Measurements from ENCODE around the gene GLT8D1. TPM values are rescaled to one million over a fixed set of nuclear protein-coding genes. Genes with fewer than 3 reads are reported as not detected.

The GLT8D1 gene
- total and polyA plus RNA-seq, 2 donors (not counting 1 experiment from before 2014, with no cell fraction given): 116 to 160 TPM

GRCh38 chr3:52715714-52716305 lies 10.2 kb upstream of the GLT8D1 start:
- Histone ChIP-seq H3K9me3 (ENCODE audit: control insufficient read depth, insufficient read depth, low read depth, low read length) (no peaks in the 10 kb centered on the region), H3K9ac (ENCODE audit: insufficient read depth, low read length) (no peak overlapping the region), H3K4me1 (ENCODE audit: control insufficient read depth, extremely low read depth, insufficient read depth, low read length) (no peaks in the 10 kb centered on the region), H4K20me1 (ENCODE audit: control insufficient read depth, extremely low read depth, insufficient read depth, low read length) (no peaks in the 10 kb centered on the region), H3K4me3 (replicated peaks in 1 of 4; ENCODE audit: control extremely low read depth in 1 of 4, insufficient read depth in 1 of 4, low read depth in 3 of 4, low read length in 4 of 4) (no peak overlapping the region), H3K27me3 (ENCODE audit: control insufficient read depth, insufficient read depth, low read length) (no peaks in the 10 kb centered on the region), H3K79me2 (ENCODE audit: control insufficient read depth, insufficient read depth, low read length) (no peaks in the 10 kb centered on the region), H3K36me3 (ENCODE audit: control insufficient read depth, insufficient read depth, low read length) (no peaks in the 10 kb centered on the region), H3K4me2 (ENCODE audit: extremely low read depth, insufficient read depth, low read length) (no peak overlapping the region), H2AFZ (ENCODE audit: low read length) (no peak overlapping the region), H3K27ac (ENCODE audit: insufficient read depth, low read length) (no peak overlapping the region)
- TF ChIP-seq EZH2 (IDR thresholded peaks at IDR 0.05; ENCODE audit: low read length, missing control alignments) (no peak), CTCF (conservative IDR thresholded peaks at IDR 0.05 in 1 of 2, IDR thresholded peaks at IDR 0.05 in 1 of 2; ENCODE audit: low read depth in 1 of 2, low read length in 2 of 2) (no peak)
- DNase-seq (ENCODE audit: low read depth in 2 of 2): no peak

- Histone ChIP-seq H3K4me2 (ENCODE audit: extremely low read depth, insufficient read depth, low read length) (no peak overlapping the region), H3K4me3 (replicated peaks in 1 of 4; ENCODE audit: control extremely low read depth in 1 of 4, insufficient read depth in 1 of 4, low read depth in 3 of 4, low read length in 4 of 4) (no peak overlapping the region)
Measured at GRCh38 chr3:52714335-52715302, 9.0 kb upstream of the GLT8D1 start.

More at GRCh38 chr3:52714335-52715302, 9.0 kb upstream of the GLT8D1 start:
- TF ChIP-seq EZH2 (IDR thresholded peaks at IDR 0.05; ENCODE audit: low read length, missing control alignments) (no peak), CTCF (conservative IDR thresholded peaks at IDR 0.05 in 1 of 2, IDR thresholded peaks at IDR 0.05 in 1 of 2; ENCODE audit: low read depth in 1 of 2, low read length in 2 of 2) (no peak)
- no peak for DNase-seq (ENCODE audit: low read depth in 2 of 2)
- H3K36me3 ChIP-seq (ENCODE audit: control insufficient read depth, insufficient read depth, low read length): no peaks in the 10 kb centered on the region
- H4K20me1 ChIP-seq (ENCODE audit: control insufficient read depth, extremely low read depth, insufficient read depth, low read length): no peaks in the 10 kb centered on the region
- H3K9me3 ChIP-seq (ENCODE audit: control insufficient read depth, insufficient read depth, low read depth, low read length): no peaks in the 10 kb centered on the region
- no peak overlapping the region for H3K9ac ChIP-seq (ENCODE audit: insufficient read depth, low read length)
- H3K79me2 ChIP-seq (ENCODE audit: control insufficient read depth, insufficient read depth, low read length): no peaks in the 10 kb centered on the region
- no peaks in the 10 kb centered on the region for H3K4me1 ChIP-seq (ENCODE audit: control insufficient read depth, extremely low read depth, insufficient read depth, low read length)
- no peak overlapping the region for H3K27ac ChIP-seq (ENCODE audit: insufficient read depth, low read length)
- no peaks in the 10 kb centered on the region for H3K27me3 ChIP-seq (ENCODE audit: control insufficient read depth, insufficient read depth, low read length)
- H2AFZ ChIP-seq (ENCODE audit: low read length): no peak overlapping the region

Data from fibroblast of lung (primary cell).